ENCODE data around the gene COL18A1.

COL18A1 gene

DNA sequence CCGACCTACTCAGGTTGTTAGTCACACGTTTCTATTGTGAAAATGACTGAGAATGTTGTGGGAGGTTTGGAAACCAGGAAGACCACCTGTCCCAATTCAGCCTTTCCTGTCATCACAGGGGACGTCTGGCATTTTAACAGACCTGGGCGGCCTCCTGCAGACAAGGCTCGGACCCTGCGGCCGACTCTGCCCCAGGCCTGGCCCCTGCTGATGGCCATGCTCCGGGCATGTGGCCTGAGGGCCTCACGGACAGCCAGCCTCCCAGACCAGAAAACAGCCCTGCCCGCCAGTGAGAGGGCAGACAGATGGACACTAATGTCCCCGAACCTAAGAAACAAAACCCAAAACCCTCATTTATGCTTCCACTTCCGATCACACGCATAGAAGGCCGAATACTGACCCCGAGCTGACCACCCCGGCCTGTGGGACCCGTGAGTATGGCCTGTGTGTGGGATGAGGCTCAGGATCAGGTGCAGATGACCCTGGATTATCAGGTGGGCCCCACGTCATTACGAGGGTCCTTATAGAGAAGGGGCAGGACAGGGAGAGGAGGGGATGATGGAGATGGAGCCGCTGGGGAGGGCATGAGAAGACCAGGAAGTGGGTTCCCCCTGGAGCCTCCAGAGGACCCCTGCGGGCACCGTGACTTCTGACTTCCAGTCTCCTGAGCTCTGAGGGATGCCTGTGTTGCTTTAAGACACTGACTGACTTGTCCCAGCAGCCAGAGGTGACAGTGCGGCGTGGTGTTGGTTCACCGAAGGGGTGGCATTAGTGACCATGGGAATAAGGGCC is 9.6 kb downstream of the COL18A1 start:
- no peak for DNase-seq (ENCODE audit: low read depth)

DNA sequence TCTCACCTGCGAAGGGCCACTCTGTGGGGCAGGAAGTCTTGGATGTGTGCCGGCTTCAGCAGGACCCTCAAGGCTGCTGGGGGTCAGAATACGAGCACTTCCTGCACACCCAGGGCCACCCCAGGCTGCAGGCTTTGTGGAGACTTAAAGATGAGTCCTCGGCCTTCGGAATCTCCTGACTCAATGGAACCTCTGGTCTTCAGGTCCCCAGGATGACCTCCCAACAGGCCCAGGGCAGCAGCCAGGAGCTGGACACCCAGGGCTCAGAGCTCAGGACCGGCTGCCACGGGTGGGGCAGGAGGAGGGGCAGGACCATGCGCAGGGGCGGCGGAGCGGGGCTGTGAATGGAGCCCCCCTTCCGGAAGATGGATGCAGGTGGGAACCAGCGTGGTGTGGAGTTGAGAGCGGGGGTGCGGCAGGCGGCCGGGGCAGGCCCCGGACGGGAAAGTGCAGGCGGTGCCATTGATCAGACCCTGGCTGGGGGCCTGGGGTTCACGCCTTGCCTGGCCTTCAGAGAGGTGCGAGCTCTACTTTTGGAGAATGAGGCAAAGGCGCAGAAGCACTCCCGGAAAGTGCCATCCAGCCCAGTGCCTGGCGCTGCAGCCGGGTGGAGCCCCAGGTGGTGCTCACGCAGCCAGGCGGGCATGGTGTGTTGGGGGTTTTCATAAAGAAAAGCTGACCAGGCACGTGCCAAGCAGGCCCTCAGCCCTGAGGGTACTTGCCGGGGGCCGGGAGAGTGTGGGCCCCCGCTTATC is 10.4 kb downstream of the COL18A1 start:
- no peak for DNase-seq (ENCODE audit: low read depth)

DNA sequence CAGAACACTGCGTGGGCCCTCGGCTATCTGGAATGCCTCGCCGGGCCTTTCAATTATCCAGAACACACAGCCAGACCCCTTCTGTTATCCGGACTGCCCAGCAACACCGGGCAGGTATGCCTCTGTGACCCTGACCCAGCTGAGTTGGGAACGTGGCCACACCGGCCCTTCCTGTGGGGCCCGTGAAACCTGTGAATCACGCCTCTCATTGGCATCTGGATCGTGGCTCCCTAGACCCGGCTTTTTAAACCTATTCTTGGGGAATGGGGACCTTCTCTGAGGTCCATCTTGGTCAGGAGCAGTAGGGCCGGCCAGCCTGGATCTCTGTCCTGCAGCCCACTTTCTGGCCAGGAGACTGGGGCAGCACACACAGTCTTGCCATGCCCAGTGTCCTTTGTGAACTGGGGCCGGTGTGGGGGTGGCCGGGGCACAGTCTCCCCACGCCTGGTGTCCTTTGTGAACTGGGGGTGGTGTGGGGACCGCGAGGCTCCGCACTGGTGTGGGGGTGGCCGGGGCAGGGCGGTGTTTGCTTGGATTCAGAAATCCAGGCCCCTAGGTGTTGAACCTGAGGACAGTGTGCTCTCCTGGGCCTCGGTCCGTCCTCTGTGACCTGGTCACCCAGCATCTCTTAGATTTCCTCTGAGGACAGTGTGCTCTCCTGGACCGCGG is 11.1 kb downstream of the COL18A1 start:
- no peak for DNase-seq (ENCODE audit: low read depth)

DNA sequence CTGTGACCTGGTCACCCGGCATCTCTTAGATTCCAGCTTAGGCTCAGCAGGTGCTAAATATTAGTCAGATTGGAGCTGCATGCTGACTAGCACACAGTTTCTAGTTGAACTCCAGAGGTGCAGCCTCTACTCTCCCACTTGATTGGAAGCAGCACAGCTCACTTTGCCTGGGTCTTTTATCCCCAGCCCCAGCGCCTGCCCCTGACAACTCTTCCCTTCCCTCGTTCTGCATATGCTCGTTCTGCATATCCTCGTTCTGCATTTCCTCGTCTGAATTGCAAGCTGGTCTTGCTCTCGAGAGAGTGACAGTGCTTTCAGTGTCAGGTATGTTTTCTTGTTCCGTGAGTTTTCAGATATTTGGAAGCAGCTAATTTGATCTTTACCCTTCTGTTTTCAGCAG is 11.7 kb downstream of the COL18A1 start:
- no peak for DNase-seq (ENCODE audit: low read depth)

DNA sequence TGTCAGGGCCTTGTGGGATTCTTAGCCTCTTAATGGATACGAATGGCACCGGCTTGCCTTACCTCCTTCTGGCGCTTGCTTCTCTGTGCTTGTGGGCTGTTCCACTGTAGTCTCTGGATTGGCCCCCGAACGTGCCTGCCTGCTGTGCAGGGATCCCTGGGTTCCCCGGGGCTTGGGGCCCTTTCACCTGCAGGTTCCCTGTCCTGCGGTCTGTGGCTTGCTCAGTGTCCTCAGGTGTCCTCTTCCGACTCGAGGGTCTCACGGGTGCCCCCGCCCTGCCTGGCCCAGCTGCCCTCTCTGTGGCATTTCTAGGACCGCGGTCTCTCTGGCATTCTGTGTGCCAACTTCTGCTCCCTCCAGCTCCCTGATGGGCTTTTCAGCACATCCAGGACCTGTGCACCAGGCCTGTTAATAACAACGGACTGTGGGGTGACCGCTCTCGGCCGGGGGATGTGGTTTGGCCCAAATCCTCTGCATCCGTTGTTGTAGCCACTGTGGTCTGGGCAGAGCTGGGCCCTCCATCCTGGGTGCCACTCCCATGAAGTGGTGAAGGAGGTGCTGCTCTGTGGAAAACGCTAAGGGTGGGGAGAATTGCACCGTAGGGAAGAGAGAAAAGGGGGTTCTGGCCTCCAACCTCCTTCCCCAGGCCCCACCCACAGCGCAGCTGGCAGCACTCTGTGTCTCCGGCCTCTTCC is 12.4 kb downstream of the COL18A1 start:
- DNase-seq (ENCODE audit: low read depth): no peak

DNA sequence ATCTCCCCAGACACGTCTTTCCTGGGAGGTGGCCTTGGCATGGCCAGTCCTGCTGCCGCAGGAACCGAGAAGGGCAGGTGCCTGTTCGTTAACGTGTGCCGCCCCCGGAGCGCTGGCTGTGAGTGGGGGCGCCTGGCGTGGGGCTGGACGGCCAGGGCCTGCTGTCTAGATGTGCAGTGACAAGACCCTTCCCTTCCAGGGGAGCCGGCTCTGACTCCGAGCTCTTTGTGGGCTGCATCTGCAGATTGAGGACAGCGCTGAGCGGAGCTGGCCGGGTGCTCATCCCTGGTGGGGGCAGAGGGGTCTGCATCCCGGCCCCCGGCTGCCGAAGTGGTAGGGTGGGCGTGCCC is 13.0 kb downstream of the COL18A1 start:
- DNase-seq (ENCODE audit: low read depth): no peak

DNA sequence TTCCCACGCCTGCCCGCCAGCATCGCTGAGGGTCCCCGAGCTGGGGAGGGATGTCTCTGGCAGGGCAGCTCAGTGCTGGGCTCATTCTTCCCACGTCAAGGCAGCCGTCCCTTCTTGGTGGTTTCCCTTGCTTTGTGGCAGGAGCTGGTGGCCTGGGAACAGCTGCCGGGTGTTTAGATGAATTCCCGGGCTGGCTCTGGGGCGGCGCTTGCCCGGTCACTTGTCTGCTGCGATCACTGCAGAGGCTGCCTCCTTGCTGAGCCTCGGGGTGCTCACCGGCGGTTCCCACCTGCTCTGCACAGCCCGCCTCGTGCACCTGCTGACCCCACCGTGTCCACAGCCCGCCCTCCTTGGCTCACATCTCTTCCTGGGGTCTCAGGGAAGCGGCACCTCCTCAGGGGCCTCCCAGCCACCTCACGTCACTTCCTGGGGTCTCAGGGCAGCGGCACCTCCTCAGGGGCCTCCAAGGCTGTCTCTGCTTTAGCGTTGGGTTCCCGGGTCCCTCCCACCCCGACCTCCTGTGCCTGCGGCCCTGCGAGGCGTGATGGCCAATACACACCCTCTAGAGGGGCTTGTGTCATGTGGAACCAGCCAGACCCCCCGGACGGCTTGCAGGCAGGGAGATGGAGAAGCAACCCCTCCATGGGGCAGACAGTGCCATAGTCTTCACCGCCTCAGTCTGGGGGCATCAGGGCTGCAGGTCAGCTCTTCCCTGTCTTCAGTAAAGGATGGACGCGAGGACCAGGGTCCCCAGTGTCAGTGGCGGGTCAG is 13.5 kb downstream of the COL18A1 start:
- DNase-seq (ENCODE audit: low read depth): no peak

DNA sequence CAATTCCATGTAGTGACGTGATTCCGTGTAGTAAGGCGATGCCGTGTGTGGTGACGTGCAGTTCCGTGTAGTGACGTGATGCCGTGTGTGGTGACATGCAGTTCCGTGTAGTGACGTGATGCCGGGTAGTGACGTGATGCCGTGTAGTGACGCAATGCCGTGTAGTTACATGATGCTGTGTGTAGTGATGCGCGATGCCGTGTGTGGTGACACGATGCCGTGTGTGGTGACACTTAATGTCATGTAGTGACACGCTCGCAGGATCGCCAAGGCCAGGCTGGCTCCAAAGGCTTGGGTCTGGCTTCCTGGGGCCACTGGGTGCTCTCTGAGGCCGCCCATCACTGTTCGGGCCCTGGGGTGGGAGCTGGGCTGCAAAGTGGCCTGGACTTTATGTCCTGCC is 14.2 kb downstream of the COL18A1 start:
- DNase-seq (ENCODE audit: low read depth): no peak

DNA sequence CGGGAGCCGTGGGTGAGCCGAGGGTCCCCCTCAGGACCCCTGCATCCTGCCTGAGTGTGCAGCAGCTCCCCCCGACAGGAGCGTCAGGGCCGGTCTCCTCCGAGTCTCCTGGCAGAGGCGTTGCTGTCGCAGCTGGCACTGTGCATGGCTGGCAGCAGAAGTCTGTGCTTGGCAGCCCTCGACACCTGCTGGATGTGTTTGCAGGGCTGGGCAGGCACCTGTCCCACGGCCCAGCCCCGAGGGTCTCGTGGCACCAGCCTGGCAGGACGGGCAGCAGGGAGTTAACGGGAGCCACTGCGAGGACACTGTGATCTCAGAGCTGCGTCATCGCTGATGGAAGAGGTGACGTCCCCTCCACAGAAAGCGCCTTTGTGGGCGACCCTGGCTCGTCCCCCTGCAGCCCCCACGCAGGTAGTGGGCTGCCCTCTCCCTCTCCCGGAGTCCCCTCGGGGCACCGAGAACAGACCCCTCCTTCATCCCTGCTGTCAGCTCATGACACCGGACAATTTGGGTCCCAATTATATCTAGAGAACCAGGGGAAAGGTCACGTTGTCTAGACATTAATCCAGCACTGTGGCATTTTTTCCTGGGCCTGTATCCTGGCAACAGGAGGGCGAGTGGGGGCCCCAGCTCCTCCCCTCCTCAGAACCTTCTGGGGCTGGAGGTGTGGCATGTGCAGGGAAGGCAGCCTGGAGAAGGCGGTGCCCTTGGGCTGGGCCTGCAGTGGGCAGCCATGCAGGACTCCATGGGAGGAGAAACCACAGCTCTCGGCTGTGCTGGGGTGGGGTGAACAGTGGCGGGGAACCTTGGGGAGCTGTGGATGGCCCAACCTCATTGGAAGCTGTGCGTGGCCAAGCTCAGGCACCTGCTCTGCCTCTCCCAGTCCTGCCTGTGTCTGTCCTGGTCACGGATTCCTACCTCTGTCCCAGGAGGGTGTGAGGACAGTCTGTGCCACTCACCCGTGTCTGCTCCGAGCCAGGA is 15.4 kb downstream of the COL18A1 start:
- no peak for DNase-seq (ENCODE audit: low read depth)

DNA sequence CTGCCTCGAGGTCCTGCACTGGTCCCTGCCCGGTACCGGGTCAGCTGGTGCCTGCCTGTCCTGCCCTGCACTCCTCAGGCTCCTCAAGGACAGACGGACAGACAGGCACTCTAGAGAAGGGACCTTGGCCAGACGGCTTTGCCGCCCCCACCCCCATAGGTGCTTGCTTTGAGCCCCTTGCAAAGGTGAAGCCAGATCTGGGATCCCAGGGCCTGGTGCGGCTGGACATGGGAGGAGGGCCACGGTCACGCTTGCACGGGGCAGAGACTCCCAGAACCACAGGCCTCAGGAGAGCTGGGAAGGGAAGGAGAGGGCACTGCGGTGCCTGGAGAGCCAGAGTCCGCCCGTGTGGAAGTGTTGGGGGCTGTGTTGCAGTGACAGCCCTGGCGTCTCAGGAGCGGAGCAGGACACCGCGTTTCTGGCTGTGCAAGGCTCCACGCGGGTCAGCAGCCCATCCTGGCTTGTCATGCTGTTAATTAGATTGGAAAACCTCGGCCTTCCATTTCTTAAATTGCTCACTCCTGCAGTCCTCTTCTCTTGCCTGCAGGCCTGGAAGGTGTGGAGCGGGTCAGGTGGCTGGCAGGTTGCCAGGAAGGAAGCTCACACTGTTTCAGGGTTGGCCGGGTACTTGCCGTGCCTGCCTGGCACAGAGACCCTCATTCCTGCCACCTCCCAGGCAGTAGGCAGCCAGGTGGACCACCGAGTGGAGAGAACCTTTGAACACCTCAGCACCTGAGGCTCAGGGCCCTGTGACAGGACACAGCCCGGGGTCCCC is 16.3 kb downstream of the COL18A1 start:
- DNase-seq (ENCODE audit: low read depth): no peak

DNA sequence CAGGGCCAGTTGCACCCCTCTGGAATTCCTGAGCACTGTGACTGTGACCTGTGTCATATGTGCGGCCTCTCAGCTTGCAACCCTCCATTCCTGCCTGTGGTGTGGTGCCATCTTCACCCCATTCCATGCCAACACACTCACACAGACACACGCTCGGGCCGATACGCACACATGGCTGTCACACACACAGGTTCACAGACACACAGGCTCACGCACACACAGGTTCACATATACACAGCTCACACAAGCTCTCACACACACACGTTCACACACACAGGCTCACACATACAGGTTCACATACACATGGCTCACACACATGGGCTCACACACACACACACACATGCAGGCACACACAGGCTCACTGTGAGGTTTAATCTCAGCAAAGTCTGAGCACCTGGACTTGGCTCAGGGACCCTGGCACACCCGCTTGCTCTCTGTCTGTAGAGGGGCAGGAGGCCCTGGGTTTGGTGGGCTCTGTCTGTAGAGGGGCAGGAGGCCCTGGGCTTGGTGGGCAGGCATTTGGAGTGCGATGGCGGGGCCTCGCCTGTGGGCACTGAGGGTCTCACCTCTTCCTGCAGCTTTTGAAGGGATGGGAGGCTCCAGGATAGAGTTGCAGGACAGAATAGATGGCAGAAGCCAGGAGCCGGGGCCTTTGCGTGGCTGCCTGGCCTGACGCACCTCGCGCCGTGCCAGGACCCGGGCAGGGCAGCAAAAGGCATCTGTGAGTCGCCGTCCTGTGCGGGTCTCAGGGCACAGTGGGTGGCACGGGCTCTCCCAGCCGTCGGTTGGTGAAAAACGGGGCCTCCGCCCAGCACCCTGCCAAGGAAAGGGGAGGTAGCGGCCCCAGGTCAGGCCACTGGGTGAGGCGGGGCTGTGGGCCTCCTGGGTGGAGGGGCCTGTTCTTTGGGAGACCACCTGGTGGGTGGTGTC is 17.1 kb downstream of the COL18A1 start:
- no peak for DNase-seq (ENCODE audit: low read depth)

DNA sequence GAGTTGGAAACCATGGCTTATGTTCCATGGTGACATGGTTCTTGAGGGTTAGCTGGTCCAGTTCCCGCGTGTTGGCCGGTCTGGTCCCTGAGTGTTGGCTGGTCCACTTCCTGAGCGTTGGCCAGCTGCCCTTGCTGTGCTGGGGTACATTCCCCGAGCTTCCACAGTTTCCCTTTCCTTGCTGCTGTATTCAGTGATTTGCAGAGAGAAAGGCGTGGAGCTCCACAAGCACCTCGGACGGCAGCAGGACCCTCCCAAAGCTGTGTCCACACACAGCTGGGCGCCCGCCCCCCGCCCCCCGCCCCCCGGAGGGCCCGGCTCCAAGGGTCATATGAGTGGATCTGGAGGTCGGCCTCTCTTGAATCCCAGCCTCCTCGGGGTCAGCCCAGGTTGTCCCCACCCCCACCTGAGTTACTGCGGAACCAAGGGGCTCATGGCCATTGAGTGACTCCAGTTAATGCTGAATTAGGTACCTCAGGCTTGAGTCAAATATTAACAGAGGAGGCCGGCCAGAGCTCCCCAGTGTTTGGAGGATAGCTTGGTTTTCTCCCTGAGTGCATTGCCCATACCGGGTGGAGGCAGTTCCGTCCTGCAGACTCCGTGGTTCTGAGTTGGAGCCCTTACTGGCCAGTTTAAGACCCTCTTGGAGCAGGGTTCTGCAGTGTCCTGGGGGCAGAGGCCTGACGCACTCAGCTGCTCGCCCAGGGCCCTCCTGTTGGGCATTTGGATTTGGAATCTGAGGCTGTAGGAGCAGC is 18.4 kb downstream of the COL18A1 start:
- DNase-seq (ENCODE audit: low read depth): no peak

DNA sequence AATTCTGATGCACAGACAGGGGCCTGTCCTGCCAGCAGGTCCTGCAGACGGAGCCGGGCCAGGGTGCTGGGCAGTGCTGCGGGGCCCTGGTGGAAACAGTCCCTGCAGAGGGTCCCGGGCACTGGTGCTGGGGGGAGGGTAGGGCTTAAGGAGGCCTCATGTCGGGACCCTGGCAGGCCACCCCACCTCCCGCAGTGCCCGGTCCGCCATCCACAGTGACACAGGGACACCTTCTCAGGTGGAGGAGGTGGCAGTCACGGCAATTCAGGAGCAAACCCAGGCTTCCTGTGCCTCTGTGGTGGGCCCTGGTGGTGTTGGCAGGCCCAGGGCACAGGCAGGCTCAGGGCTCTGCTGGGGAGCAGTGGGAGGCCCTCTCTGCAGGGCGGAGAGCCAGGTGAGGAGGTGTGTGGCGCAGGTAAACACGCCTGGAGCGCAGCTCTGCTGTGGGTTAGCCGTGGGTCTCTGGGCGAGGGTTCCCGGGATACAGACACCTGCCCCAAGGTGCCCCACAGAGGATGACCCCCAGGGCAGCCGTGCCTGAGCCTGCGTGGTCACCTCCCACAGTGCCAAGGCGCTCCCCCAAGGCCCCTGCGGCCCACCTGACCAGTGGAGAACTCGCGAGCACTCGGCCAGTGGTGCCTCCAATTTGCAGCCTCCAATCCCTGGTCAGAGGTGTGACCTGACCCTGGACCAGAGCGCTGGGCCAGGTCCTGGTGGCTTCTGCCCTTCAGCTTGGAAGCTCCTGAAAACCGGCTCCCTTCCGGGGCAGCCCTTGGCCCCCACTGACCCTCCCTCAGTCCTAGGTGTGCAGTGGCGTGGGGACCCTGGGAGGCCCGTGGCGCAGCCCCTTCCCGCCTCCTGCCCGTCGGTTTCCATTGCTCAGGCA is 19.2 kb downstream of the COL18A1 start:
- no peak for DNase-seq (ENCODE audit: low read depth)

DNA sequence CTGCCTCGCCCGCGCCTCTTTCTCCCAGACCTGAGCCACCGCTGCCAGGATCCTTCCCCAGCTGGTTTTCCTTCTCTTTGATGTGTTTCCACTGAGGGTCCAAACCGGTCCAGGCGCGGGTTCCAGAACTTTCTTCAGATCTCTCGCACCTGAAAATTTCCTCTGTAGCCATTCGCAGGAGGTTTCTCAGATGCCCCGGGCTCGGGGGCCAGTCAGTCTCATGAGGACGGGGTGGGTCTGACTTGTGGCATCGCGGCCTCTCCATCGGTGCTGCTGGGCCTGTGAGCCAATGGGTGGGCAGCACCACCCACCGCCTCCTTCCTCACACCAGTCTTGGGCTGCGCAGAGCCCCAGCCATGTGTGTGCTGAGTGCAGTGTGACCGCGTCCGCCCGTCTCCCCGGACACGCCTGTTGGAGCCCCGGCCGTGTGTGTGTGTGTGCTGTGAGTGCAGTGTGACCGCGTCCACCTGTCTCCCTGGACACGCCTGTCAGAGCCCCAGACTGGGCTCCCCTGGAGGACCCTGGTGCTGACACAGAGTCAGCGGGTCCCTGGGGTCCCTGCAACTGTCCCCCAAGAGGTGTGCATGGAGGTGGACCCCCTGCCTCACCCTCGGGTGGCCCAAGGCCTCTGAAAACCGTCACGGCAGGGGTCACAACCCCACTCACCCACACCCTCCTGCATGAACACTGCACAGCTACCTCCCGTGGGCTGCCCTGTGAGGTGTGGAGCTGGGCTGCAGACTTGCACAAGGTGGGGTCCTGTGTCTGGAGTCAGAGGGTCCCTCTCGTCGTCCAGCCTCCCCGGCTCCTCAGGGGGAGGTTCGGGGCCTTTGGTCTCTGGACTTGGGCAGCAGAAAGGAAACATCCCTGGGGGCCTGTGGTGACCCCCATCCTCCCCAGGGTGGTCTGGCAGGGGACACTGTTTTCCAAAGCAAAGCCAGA is 20.2 kb downstream of the COL18A1 start:
- no peak for DNase-seq (ENCODE audit: low read depth)
